Renal pelvis (tissue), 4 donors: ENCODE data around the gene NRARP. TPM values are rescaled to one million over a fixed set of nuclear protein-coding genes. Genes with fewer than 3 reads are reported as not detected.

Source experiments
- DNase-seq: peaks from one replicate; pipeline ENCODE4 v3.0.0-alpha.2; 2013
- polyA plus RNA-seq, 3 donors: library from polyadenylated mRNA; unstranded; fragments of 120-200 nt; gene quantifications; one replicate each; pipeline ENCODE4 v1.2.1, GENCODE V29; 2013; ENCODE audit not compliant: insufficient read length in 3 of 3

The NRARP gene
- polyA plus RNA-seq, 3 donors = 7.4 to 9.7 (median 8.5) TPM

DNA sequence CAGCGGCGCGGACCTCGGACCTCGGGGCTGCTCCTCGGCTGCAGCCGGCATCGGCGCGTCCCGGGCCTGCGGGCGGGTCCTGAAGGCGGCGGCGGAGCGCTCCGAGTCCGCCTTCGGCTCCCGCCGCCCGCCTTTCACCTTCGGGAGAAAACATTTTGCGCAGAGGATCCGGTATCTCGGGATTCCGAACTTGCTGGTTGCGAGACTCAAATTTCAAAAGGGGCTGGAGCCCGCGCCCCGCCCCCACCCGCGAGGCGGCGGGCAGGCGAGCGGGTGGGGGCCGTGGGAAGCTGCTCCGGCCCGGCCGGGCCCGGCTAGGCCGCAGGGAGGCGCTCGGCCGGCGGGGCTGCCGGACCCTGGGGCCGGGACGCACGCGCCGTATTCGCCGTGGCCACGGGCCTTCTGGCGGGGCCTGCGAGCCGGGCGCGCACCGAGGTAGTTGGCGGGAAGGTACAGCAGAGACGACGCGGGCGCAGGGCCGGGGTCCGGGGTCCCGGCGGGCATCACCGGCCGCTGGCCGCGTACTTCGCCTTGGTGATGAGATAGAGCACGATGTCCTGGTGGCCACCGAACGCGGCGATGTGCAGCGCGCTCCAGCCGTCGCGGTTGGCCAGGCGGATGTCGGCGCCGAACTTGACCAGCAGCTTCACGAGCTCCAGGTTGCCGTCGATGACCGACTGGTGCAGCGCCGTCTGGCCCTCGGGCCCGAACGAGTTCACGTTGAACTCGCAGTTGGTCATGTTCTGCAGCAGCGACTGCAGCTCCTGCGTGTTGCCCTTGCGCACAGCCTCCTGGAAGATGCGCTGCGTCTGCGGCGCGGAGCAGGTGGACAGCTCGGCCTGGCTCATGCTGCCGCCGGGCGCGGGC lies 757 bp downstream of the NRARP start:
- no peak for DNase-seq

DNA sequence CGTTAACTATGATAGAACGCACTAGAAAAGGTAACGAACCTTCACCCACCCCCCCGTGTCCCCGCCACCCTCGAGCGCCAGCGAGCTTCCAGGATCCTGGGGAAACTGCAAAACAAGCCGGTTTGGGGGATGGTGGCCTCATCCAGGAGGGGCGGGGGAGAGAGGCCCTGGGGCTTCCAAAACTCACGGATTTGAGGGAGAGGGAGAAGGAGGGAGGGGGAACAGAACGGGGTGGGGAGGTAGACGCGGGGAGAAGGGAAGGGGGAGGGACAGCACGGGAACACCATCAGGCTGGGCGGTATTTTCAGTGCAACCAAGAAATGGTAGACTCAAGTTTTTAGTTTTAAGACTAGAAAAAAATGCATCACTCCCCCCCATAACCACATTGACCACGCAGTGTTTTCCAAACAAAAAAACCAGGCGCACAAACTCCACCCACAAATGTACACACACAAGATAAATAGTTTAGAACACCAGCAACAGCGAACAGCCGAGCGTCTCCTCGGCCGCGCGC lies 1.4 kb downstream of the NRARP start:
- DNase-seq = no peak

DNA sequence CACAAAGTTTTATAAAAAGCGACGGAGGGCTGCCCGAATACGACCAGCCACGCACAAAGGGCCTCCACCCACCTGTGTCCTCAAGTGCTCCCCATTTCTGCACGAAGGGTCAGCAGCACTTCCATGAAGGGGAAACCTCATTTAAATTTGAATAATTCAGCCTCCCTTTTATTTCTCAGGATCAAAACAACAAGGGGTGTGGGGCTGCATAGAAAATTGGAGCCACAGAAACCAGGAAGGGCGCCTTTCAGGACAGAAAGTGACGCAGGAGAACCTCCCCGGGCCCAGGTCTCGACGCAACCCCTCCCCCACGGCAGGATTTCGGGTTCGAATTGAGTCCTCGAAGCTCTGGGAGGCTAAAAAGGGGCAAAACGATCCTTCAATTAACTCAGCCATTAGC lies 2.1 kb downstream of the NRARP start:
- no peak for DNase-seq

DNA sequence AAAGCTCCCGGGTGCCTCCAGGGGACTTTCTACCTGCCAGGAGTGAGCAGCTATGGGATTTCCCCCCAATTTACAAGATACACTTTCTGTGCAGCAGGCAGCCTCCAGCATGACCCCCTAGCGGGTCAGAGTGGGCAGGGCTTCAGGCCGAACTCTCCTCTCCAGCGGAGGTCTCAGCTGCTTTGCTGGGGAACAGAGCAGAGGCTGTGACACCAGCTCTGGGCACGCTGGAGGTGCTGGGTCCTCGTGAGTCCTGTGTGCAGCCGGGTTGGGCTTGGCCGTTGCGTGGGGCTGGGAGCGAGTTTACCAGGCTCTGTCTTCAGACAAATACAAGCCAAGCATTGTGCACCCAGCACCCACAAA lies 2.9 kb downstream of the NRARP start:
- DNase-seq = no peak

GRCh38 chr9:137298401-137299202 lies 3.5 kb downstream of the NRARP start:
- DNase-seq = no peak

- no peak for DNase-seq
These were observed 4.1 kb downstream of the NRARP start for GRCh38 chr9:137297966-137298365.

DNA sequence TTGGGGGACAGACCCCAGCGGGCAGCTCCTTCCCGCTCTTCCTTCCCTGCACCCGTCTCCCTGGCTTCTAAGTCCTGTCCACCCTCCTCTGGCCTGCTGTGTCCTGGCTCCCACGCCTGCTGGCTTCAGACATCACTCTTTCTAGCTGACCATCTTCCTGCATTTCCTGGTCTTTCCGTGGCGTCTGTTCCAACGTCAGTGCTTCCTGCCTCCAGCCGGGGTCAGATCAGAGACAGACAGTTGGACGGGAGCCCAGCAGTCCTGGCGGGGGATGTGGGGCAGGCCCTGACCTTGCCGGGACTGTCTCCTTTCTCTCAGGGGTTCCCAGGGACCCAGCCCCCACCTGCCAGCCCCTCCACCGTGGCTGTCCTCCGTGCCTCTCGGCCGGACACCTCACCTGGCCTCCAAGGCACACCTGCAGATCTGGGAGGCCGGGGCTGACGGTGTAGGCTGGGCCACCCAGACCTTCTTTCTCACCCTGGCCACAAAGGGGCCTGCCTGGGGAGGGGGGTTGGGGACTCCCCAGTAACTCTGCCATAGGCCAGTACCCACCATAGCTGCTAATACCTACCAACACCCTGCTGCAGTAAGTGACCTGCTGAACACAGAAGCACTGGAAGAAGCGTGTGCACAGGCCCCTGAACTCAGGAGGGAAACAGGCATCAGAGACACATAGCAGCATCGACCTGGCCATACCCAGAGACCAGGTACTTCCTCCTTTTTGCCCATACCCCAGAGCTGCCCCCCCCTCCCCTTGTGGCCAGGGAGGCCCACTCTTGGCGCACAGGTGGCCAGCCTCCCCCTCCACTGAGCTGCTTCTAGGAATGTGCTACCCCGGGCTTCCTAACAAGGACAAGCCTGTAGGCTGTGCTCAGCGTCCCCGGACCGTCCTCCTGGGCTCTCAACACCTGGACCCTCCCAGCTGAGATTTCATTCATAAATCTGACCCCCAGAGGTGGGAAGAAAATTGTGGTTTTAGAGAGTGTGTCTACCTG lies 5.1 kb downstream of the NRARP start:
- DNase-seq = no peak

DNA sequence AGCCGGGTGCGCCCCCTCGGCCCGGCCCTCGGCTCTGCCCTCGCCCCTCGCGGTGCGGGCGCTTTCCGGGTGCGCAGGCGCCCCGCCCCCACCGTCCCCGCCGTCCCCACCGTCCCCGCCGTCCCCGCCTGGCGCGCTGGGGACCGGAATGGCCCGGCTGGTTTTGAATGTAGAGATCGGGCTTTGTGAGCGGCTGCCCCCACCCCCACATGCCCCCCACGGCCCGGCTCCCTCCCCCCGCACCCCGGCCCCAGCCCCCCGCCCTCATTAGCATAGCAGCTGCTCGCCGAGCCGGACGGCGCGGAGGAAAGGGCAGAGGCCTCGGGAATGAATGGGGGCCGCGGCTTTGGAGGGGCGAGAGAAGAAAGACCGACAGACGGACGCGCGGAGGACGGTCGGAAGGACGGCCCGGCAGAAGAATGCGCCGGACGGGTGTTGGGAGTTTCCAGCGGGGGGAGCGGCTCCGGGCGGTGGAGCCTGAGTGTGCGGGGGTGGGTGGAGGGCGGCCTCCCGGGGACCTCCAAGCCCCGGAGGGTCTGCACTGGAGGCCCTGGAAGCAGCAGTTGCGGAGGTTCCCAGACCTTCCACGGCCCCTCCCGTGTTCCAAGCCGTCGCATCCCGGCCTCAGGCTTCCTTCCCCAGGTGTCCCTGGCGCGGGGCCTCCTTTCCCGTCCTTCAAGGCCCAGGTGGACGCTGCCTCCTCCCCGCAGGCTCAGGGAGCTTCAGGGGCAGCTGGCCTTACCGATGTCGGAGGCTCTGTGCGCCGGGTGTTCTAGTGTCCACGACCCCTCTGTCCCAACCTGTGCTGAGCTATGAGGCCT lies 6.0 kb downstream of the NRARP start:
- DNase-seq = no peak

DNA sequence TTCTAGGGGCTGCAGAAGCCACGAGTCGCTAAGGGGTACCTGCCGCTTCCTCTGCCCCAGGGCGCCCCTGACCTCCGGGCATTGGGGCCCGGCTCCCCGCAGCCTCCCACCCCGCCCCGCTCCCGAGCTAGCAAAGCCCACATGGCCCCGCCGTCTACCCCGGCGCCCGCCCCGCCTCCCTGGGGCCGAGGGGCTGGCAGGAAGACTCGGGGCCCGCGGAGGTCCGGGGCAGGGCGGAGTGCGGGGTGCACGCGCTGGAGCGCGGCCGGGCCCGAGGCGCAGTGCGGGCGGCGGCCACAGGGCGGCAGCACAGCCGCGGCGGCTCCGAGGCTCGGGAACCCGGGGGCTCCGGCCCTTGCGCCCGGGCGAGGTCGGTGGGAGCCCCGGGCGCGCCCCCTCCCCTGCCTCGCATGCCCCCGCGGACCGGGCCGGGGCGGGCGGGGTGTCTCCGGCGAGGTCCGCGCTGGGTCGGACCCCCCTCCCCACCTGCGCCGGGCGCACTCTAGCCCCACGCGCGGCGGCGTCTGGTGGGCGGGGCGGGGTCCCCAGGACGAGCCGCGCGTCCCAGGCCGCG lies 6.7 kb downstream of the NRARP start:
- DNase-seq = no peak

DNA sequence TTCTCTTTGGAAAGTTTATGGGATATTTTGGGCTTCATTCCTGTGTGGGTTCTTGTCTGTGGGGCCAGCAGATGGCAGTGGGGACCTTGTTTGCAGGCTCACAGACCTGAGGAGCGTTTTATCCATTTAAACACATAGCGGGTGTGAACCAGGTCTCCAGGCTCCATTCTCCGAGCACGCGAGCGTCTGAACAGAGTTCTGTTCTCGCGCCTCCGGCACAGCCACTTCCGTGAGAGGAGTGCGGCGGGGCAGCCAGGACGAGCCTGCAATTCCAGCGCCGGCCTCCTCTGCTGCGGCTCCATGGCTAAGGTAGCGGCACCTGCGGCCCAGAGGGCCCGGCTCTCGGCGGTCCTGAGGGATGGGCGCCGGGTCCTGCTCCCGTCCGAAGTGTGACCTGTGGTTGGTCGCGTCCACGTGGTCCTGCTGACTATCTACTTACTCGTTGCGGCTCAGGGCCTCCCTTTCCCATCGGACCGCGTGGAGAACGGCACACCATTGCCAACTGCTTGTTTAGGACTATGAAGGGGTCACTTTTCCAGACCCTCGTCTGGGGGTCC lies 7.3 kb downstream of the NRARP start:
- no peak for DNase-seq

- DNase-seq = no peak
These were observed 7.9 kb downstream of the NRARP start for GRCh38 chr9:137294091-137294680.

DNA sequence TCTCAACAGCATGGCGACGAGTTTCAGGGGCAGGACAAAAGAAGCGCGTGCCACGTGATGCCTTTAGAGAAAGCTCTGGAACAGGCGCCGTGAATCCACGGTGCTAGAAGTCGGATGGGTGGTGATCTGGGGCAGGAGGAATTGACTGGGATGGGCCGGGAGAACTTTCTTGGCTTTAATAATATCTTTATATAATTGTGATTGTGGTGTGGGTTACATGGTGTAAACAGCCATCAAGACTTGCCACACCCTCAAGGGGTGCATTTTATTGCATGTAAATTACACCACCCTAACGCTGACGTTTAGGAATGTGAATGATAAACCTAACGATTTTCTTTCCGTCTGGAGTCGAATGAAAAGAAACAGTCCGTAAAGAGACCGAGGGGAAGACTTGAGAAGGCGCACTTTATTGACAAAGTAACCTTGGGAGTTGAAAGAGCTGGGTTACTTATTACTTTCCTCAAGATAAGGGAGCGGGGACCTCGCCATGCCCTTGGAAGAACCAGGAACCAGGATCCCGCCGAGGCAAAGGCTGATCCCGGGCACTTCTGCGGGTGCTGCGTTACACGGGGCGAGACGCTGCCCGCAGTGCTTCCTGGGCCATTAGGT lies 8.5 kb downstream of the NRARP start:
- DNase-seq = no peak

GRCh38 chr9:137293094-137293481 lies 9.0 kb downstream of the NRARP start:
- no peak for DNase-seq

GRCh38 chr9:137286975-137287383 lies 15.1 kb downstream of the NRARP start:
- DNase-seq = no peak

DNA sequence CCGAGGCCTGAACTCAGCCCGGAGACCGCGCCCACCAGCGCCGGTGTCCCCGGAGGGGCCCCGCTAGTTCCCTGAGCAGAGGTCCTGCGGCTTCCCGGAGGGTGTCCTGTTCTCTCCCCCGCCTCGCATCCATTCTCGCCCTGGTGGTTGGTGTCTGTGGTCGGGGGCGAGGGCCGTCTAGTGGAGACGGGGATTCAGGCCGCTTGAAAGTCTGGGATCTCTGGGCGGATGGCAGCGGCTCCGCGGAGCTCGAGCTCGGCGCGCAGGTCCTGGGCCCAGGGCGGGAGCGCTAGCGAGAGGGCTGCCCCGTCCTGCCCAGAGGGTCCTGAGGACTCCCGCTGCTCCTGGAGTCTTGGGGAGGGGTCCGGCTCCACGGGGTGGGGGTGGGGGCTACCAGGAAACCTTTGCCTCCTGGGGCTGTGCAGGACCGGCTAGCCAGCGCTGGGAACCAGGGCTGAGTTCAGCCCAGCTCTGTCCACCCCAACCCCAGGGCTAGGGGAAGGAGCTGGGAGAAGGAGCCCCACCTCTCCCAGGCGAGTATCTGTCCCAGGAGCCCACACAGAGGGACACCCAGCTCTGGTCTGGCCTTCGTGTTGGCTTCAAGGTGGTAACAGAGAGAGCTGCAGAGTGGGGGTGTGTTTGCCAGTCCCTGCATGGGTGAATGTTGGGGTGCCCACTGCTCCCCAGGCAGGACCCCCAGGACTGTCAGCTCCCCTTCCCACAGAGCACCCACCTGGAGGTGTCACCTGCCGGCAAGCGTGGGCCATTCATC lies 20.5 kb downstream of the NRARP start:
- no peak for DNase-seq

DNA sequence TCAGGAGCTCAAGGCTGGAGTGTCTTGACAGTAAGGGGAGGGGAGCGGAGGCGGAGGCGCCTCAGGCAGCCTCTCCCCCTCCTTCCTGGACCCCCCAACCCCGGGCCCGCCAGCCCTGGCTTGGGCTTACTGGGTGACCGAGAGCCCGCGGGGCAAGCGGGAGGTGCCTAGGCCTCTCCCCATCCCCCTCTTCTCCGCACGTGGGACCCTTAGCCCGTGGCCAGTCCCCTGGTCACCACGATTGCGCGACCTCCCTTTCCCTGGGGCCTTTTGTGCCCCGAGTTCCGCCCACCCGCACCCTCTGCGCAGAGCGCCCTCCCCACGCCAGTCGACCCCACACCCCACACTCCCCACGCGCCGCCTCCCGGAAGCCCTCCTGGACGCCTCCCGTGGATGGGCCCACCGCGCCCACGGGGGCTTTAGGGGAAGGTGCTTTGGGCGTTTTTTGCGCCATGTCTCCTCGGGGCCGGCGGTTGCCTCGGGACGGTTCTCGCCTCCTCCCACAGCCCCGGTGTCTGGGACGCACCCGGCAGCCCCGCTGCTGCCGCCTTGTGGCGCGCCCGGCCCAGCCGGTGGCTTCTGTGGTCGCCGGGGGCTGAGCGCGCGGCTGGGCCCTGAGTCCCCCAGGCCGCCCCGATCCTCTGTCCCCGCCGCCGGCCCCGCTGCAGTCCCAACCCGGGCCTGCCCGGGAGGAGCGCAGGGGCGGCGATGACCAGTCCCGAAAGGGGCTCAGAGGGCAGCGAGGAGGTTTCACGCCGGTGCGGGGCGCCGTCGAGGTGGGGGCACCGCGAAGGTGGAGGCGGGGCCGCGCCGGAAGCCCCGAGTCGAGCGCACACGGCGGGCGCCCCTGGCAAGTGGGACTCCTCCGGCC lies 21.4 kb downstream of the NRARP start:
- no peak for DNase-seq

GRCh38 chr9:137279741-137280473 lies 22.2 kb downstream of the NRARP start:
- no peak for DNase-seq
